Gastroesophageal sphincter (tissue), 4 donors: ENCODE results near the gene CORO6. TPM values are rescaled to one million over a fixed set of nuclear protein-coding genes. Genes with fewer than 3 reads are reported as not detected.

ENCODE experiments used
- ATAC-seq: fragments of 150-250 bp; one replicate; pipeline ENCODE4 v1.9.1; 2016; ENCODE audit warnings: mild to moderate bottlenecking, moderate library complexity
- H3K27ac ChIP-seq, 4 donors: fragments of 200-600 bp; sonication (generic) in 3 of 4; 1 replicate in 3 of 4; 2 replicates in 1 of 4; pipeline ENCODE4 v1.5.1; 2016 to 2019
- H3K27me3 ChIP-seq: fragments of 200-600 bp; sonication (generic); one replicate; pipeline ENCODE4 v1.5.1; 2019
- H3K36me3 ChIP-seq, 2 donors: fragments of 200-600 bp; sonication (generic); one replicate each; pipeline ENCODE4 v1.5.1; 2019; ENCODE audit warnings: control low read depth in 1 of 2
- H3K4me1 ChIP-seq, 3 donors: fragments of 200-600 bp; sonication (generic); 1 replicate in 2 of 3; 2 replicates in 1 of 3; pipeline ENCODE4 v1.5.1; 2016 to 2019; ENCODE audit warnings: control low read depth in 2 of 3
- H3K4me3 ChIP-seq, 2 donors: fragments of 200-600 bp; sonication (generic); one replicate each; pipeline ENCODE4 v1.5.1; 2019; ENCODE audit warnings: mild to moderate bottlenecking in 1 of 2, moderate library complexity in 1 of 2
- H3K9me3 ChIP-seq, 3 donors: fragments of 200-600 bp; sonication (generic); one replicate each; pipeline ENCODE4 v1.5.1; 2017 to 2019; ENCODE audit warnings: control low read depth in 2 of 3
- EP300 ChIP-seq: sonication (generic); formaldehyde crosslinking; IDR thresholded peaks from one replicate; pipeline ENCODE4 v1.6.1; 2017; ENCODE audit warnings: antibody characterized with exemption, mild to moderate bottlenecking
- POLR2A ChIP-seq, 2 donors: fragments of 450-650 bp; IDR thresholded peaks; one replicate each; pipeline ENCODE4 v1.6.1; 2017; ENCODE audit warnings: antibody characterized with exemption in 2 of 2, mild to moderate bottlenecking in 2 of 2, moderate library complexity in 1 of 2
- POLR2AphosphoS5 ChIP-seq: sonication (generic); formaldehyde crosslinking; IDR thresholded peaks from one replicate; pipeline ENCODE4 v1.6.1; 2017; ENCODE audit warnings: antibody characterized with exemption
- WGBS, 2 donors: methylation state at CpG; one replicate each; pipeline ENCODE4 v1.1.5; 2018; ENCODE audit warnings: low coverage in 1 of 2; 5-methylcytosine and 5-hydroxymethylcytosine counted together
- total RNA-seq, 4 donors: library from RNA; depleted of rRNA; stranded (reverse); fragments of >200 nt; gene quantifications; one replicate each; pipeline ENCODE4 v1.1.0, GENCODE V29; 2016
- TF ChIP-seq, protein P1 (sequence below), 4 experiments: fragments of 200-600 bp in 2 of 4; fragments of 450-650 bp in 2 of 4; sonication (generic) in 1 of 4; IDR thresholded peaks; one replicate each; pipeline ENCODE4 v1.5.1; 2017 to 2019; ENCODE audit warnings: antibody characterized with exemption in 4 of 4, mild to moderate bottlenecking in 2 of 4, moderate library complexity in 2 of 4

The CORO6 gene
- total RNA-seq, 4 donors from 2014 or later, result 18.1 to 138 (median 39.4) TPM

DNA sequence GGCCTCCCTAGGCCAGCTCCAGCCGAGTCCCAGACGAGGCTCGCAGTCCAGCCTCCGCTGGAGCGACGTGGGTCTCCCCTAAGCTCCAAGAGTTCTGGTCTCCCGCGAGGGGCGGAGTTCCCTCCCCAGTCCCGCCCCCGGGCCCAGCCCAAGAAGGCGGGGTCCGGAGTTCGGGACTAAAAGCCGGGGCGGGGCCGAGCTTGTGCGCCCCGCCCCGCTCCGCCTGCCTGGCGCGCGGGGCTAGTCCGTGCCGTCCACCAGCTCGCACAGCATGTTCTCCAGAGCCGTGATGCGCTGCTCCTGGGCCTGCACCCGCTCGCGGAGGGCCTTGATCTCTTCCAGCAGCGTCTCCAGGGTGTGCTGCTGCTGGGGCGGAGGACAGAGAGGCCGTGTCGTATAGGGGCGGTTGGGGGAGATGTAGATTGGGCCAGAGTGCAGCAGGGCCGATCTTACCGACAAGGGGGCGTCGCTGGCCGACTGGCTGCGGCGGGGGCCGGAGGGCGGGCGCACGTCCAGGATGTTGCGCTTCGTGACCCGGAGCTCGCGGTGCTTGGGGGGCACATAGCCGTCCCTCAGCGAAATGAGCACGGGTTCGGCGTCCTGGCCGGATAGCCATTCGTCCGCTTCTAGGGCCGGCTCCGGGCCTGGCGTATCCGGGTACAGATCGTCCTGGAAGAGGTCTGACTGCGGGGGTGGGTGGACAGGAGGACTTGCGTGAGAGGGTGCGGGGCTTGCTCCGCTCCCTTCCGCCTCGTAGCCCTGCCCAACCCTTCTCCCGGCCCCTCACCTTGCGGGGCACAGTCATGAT lies 7.0 kb downstream of the CORO6 start:
- Histone ChIP-seq H3K27me3 (no peaks in the 10 kb centered on the region), H3K4me3 (peak overlapping the region; percentile 5 to 48), H3K36me3 (no peaks in the 10 kb centered on the region), H3K9me3 (no peaks in the 10 kb centered on the region), H3K27ac (peak overlapping the region in 3 of 4 donors; percentile 67 to 74 (median 68)), H3K4me1 (peaks cover 4 to 81% (median 67%) of the 10 kb centered on the region in 3 donors)
- TF ChIP-seq POLR2AphosphoS5, result peak; percentile 55
- TF ChIP-seq, protein P1, sequence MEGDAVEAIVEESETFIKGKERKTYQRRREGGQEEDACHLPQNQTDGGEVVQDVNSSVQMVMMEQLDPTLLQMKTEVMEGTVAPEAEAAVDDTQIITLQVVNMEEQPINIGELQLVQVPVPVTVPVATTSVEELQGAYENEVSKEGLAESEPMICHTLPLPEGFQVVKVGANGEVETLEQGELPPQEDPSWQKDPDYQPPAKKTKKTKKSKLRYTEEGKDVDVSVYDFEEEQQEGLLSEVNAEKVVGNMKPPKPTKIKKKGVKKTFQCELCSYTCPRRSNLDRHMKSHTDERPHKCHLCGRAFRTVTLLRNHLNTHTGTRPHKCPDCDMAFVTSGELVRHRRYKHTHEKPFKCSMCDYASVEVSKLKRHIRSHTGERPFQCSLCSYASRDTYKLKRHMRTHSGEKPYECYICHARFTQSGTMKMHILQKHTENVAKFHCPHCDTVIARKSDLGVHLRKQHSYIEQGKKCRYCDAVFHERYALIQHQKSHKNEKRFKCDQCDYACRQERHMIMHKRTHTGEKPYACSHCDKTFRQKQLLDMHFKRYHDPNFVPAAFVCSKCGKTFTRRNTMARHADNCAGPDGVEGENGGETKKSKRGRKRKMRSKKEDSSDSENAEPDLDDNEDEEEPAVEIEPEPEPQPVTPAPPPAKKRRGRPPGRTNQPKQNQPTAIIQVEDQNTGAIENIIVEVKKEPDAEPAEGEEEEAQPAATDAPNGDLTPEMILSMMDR (IDR thresholded peaks at IDR 0.05), result no peak
- peak; percentile 37 to 53 for TF ChIP-seq POLR2A (IDR thresholded peaks at IDR 0.05)
- TF ChIP-seq EP300, result no peak
- ATAC-seq, result peak; percentile 77
- 12% methylated on average over 9 of the region's 74 CpGs; no CpG with 5 or more reads in 1 of the 2 donors for WGBS, 2 donors

DNA sequence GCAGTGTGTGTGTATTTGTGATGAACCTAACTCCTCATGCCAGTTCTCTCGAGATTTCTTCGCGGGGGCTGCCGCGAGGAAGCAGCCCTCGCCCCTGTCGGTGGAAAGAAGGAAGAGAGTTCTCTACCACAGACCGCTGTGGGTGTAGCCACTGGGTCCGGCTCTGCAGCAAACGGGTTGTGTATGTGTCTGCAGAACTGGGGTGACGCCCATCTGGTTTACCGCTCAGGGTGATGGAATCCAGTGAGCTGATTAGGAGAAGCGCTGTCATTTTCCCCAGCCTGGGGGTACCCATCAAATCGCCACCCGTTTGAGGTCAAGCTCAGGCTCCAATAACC lies 7.7 kb downstream of the CORO6 start:
- Histone ChIP-seq H3K4me3 (peak overlapping the region in 1 of 2 donors; percentile 48), H3K9me3 (no peaks in the 10 kb centered on the region), H3K27me3 (no peaks in the 10 kb centered on the region), H3K27ac (peak overlapping the region in 3 of 4 donors; percentile 67 to 74 (median 68)), H3K36me3 (no peaks in the 10 kb centered on the region), H3K4me1 (peaks cover 4 to 74% (median 66%) of the 10 kb centered on the region in 3 donors)
- peak; percentile 1 for ATAC-seq
- TF ChIP-seq POLR2AphosphoS5 (no peak), EP300 (no peak), POLR2A (IDR thresholded peaks at IDR 0.05) (no peak)
- TF ChIP-seq, protein P1 (IDR thresholded peaks at IDR 0.05), result no peak
- 54% methylated on average over 6 of the region's 15 CpGs; no CpG with 5 or more reads in 1 of the 2 donors for WGBS, 2 donors

DNA sequence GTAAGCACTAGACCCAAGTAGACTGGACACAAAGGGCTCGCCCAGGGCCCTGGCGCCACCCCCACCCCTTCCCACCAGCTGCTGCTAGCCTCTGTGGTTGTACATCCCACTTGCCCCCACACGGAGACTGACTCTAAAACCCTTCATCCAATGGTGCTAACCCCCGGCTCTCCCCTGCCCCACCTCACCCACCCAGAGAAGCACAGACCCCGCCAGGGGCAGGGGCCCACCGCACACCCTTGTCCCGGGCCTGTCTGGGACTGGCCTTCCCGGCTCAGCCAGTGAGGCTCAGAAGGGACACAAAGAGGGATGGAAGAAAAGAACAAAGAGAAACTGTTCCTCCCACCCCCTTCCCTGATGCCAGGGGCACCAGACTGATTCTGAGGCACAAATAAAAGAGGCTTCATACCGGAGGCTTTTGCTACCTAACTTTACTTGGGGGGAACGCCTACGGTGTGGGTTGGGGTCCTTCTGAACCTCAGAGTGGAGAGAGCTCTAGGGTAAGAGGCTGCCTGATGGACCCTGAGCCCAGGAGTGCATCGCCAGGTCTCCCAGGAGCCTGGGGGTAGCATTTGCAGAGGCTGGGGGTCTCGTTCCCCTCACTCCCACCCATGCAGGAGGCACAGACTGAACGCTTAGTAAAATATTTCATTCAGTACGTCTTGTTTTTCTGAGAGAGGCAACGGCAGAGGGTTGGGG lies 8.2 kb downstream of the CORO6 start:
- TF ChIP-seq EP300, result no peak
- no peak for TF ChIP-seq POLR2A (IDR thresholded peaks at IDR 0.05)
- TF ChIP-seq, protein P1 (IDR thresholded peaks at IDR 0.05), result no peak
- TF ChIP-seq POLR2AphosphoS5, result no peak
- Histone ChIP-seq H3K36me3 (no peaks in the 10 kb centered on the region), H3K27ac (peak overlapping the region in 3 of 4 donors; percentile 68 to 74 (median 71)), H3K9me3 (no peaks in the 10 kb centered on the region), H3K27me3 (no peaks in the 10 kb centered on the region), H3K4me3 (peak overlapping the region in 1 of 2 donors; percentile 48), H3K4me1 (peaks cover 4 to 69% (median 64%) of the 10 kb centered on the region in 3 donors)
- 60 to 74% methylated on average over 8 to 9 of the region's 16 CpGs for WGBS, 2 donors
- no peak for ATAC-seq

DNA sequence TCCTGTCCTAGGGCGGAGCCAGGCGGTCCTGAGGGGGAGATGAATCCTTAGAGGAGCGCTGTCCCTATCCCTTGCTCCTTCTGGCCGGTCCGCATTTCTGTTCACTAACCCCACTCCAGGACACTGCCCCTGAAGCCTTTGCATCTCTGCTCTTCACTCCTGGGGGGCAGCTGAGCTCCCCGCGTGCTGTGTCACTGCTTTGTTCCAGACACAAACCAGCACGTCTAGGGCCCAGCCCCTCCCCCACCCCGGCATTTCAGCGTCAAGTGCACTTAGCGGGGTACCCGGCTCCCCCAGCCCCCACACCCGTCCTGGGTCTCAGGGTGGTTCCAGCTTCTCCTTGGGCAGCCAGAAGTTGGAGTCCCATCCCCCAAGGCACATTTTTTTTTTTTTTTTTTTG lies 8.9 kb downstream of the CORO6 start:
- 18 to 20% methylated on average over 7 to 11 of the region's 13 CpGs for WGBS, 2 donors
- H3K4me1 ChIP-seq, result peaks cover 4 to 63% (median 58%) of the 10 kb centered on the region in 3 donors
- no peaks in the 10 kb centered on the region for H3K9me3 ChIP-seq
- H3K27ac ChIP-seq, result peak overlapping the region in 3 of 4 donors; percentile 16 to 71 (median 68)
- H3K36me3 ChIP-seq, result peaks cover 0 to 6% of the 10 kb centered on the region in 2 donors
- peak overlapping the region in 1 of 2 donors; percentile 43 for H3K4me3 ChIP-seq
- H3K27me3 ChIP-seq, result no peaks in the 10 kb centered on the region
- TF ChIP-seq POLR2AphosphoS5 (no peak), POLR2A (IDR thresholded peaks at IDR 0.05) (no peak), EP300 (no peak)
- TF ChIP-seq, protein P1 (IDR thresholded peaks at IDR 0.05), result no peak
- ATAC-seq, result no peak
